ENCODE data around the gene ZDHHC7. TPM values are rescaled to one million over a fixed set of nuclear protein-coding genes. Genes with fewer than 3 reads are reported as not detected.

ZDHHC7 gene
- total RNA-seq, 2 experiments from 2014 or later = 22.5 to 24.3 TPM

- Histone ChIP-seq H3K9me3 (ENCODE audit: low read length) (no peaks in the 10 kb centered on the region), H3K79me2 (ENCODE audit: insufficient read depth, low read depth, low read length) (no peaks in the 10 kb centered on the region), H3K4me3 (ENCODE audit: low read depth, low read length, poor library complexity, severe bottlenecking) (no peak overlapping the region), H3K4me1 (ENCODE audit: insufficient read depth, low read length, poor library complexity, severe bottlenecking) (no peaks in the 10 kb centered on the region), H4K20me1 (ENCODE audit: insufficient read depth, low read length) (no peaks in the 10 kb centered on the region), H3K9me2 (ENCODE audit: insufficient read depth, low read length) (no peaks in the 10 kb centered on the region), H3K36me3 (ENCODE audit: insufficient read depth, low read length) (no peaks in the 10 kb centered on the region), H2AFZ (ENCODE audit: low read length) (no peak overlapping the region), H3K27ac (ENCODE audit: low read depth, low read length, poor library complexity, severe bottlenecking) (no peak overlapping the region), H3K4me2 (ENCODE audit: low read length) (no peak overlapping the region)
- BruUV-seq (replicated peaks) = no TSS peak
- CTCF ChIA-PET (ENCODE audit: unreplicated experiment) = interaction anchor here (0.7 kb wide), 1 partner anchor 28 kb away, joined by 4 read pairs; no protein-coding TSS in a partner anchor
- intact Hi-C loops (cut with micrococcal nuclease; ENCODE audit: unreplicated experiment) = loop anchor here (1.0 to 5.0 kb wide), 4 partner anchors 27 to 330 kb away; no protein-coding TSS in a partner anchor
- peak; percentile 80 for DNase-seq (ENCODE audit: low spot score)
- no peak for TF ChIP-seq EZH2phosphoT487 (IDR thresholded peaks at IDR 0.05; ENCODE audit: borderline replicate concordance, low read depth, low read length)
- TF ChIP-seq CTCF (conservative IDR thresholded peaks at IDR 0.05; ENCODE audit: low read length) = peak; percentile 89
- POLR2A ChIA-PET = interaction anchor here (0.6 to 1.2 kb wide), 3 partner anchors 79 to 202 kb away, joined by 3 to 4 read pairs (median 3); no protein-coding TSS in a partner anchor
These were observed 58.8 kb downstream of the ZDHHC7 start for GRCh38 chr16:84952335-84953189.

- H3K36me3 ChIP-seq (ENCODE audit: insufficient read depth, low read length) = no peaks in the 10 kb centered on the region
- H2AFZ ChIP-seq (ENCODE audit: low read length) = no peak overlapping the region
- CTCF ChIA-PET (ENCODE audit: unreplicated experiment) = no interaction called here
- no peaks in the 10 kb centered on the region for H3K9me2 ChIP-seq (ENCODE audit: insufficient read depth, low read length)
- POLR2A ChIA-PET = no interaction called here
- H3K9me3 ChIP-seq (ENCODE audit: low read length) = no peaks in the 10 kb centered on the region
- intact Hi-C loops (cut with micrococcal nuclease; ENCODE audit: unreplicated experiment) = loop anchor here (5.0 kb wide), 2 partner anchors 79 to 329 kb away; no protein-coding TSS in a partner anchor
- no peaks in the 10 kb centered on the region for H3K79me2 ChIP-seq (ENCODE audit: insufficient read depth, low read depth, low read length)
- no peaks in the 10 kb centered on the region for H4K20me1 ChIP-seq (ENCODE audit: insufficient read depth, low read length)
- DNase-seq (ENCODE audit: low spot score) = peak; percentile 49
- no peak overlapping the region for H3K4me2 ChIP-seq (ENCODE audit: low read length)
- no peak overlapping the region for H3K4me3 ChIP-seq (ENCODE audit: low read depth, low read length, poor library complexity, severe bottlenecking)
- H3K27ac ChIP-seq (ENCODE audit: low read depth, low read length, poor library complexity, severe bottlenecking) = no peak overlapping the region
- no TSS peak for BruUV-seq (replicated peaks)
- H3K4me1 ChIP-seq (ENCODE audit: insufficient read depth, low read length, poor library complexity, severe bottlenecking) = no peaks in the 10 kb centered on the region
- TF ChIP-seq EZH2phosphoT487 (IDR thresholded peaks at IDR 0.05; ENCODE audit: borderline replicate concordance, low read depth, low read length) (no peak), CTCF (conservative IDR thresholded peaks at IDR 0.05; ENCODE audit: low read length) (peak; percentile 66)
These were observed 60.4 kb downstream of the ZDHHC7 start for GRCh38 chr16:84950906-84951305.
